K562 (cell line): ENCODE measurements around the gene LSR.

Experiments used
- COPS2 ChIP-seq: fragments of 450-650 bp; conservative IDR thresholded peaks from 2 replicates; pipeline ENCODE4 v1.6.1; 2016; ENCODE audit warnings: mild to moderate bottlenecking, moderate library complexity
- HCFC1 ChIP-seq: IDR thresholded peaks from 2 replicates; pipeline ENCODE4 v1.6.1; 2012; ENCODE audit warnings: low read depth, low read length, improper control_type of control experiment
- JUND ChIP-seq, 2 experiments: IDR thresholded peaks; 2 replicates in 1 of 2; 3 replicates in 1 of 2; pipeline ENCODE4 v1.6.1; 2011; ENCODE audit warnings: borderline replicate concordance in 2 of 2, low read depth in 2 of 2, low read length in 2 of 2, improper control_type of control experiment in 1 of 2, missing biosample characterization in 1 of 2, missing genetic modification characterization in 1 of 2, missing genetic modification reagents in 1 of 2
- POLR2A ChIP-seq: fragments of 450-650 bp; conservative IDR thresholded peaks from 2 replicates; pipeline ENCODE4 v1.6.1; 2016
- SIN3B ChIP-seq: fragments of 450-650 bp; IDR thresholded peaks from 2 replicates; pipeline ENCODE4 v1.6.1; 2017; ENCODE audit warnings: low read depth, mild to moderate bottlenecking, moderate library complexity
- SNRNP70 ChIP-seq: fragments of 200-400 bp; formaldehyde crosslinking; optimal IDR thresholded peaks from 2 replicates; pipeline ENCODE3; 2017; ENCODE audit warnings: low read depth, low read length
- U2AF2 ChIP-seq: fragments of 200-400 bp; formaldehyde crosslinking; optimal IDR thresholded peaks from 2 replicates; pipeline ENCODE3; 2017; ENCODE audit warnings: low read depth, mild to moderate bottlenecking, low read length
- ZEB2 ChIP-seq: fragments of 450-650 bp; IDR thresholded peaks from 2 replicates; pipeline ENCODE4 v1.6.1; 2016
- ZNF311 ChIP-seq: fragments of 250-450 bp; sonication (Bioruptor Pico); IDR thresholded peaks from 2 replicates; pipeline ENCODE4 v1.4.0; 2020; ENCODE audit warnings: mild to moderate bottlenecking, moderate library complexity

- TF ChIP-seq ZEB2 (no peak), HCFC1 (no peak), U2AF2 (no peak), SNRNP70 (no peak), JUND (IDR thresholded peaks at IDR 0.05; ENCODE audit: borderline replicate concordance, low read depth, low read length) (no peak), JUND (tag; IDR thresholded peaks at IDR 0.05; ENCODE audit: borderline replicate concordance, low read depth, low read length) (no peak), POLR2A (no peak), SIN3B (no peak), COPS2 (no peak), ZNF311 (no peak)
Measured at GRCh38 chr19:35219008-35219407, 29.8 kb upstream of the LSR start.
